Measurements from ENCODE around the gene PSEN1.

GRCh38 chr14:73220634-73221033 is 84.3 kb downstream of the PSEN1 start:
- no peak for TF ChIP-seq FOS (IDR thresholded peaks at IDR 0.05; ENCODE audit: borderline replicate concordance, insufficient read depth, low read length)
- TF ChIP-seq, protein P1, sequence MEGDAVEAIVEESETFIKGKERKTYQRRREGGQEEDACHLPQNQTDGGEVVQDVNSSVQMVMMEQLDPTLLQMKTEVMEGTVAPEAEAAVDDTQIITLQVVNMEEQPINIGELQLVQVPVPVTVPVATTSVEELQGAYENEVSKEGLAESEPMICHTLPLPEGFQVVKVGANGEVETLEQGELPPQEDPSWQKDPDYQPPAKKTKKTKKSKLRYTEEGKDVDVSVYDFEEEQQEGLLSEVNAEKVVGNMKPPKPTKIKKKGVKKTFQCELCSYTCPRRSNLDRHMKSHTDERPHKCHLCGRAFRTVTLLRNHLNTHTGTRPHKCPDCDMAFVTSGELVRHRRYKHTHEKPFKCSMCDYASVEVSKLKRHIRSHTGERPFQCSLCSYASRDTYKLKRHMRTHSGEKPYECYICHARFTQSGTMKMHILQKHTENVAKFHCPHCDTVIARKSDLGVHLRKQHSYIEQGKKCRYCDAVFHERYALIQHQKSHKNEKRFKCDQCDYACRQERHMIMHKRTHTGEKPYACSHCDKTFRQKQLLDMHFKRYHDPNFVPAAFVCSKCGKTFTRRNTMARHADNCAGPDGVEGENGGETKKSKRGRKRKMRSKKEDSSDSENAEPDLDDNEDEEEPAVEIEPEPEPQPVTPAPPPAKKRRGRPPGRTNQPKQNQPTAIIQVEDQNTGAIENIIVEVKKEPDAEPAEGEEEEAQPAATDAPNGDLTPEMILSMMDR (IDR thresholded peaks at IDR 0.05; ENCODE audit: extremely low read depth in 1 of 2, insufficient read depth in 1 of 2, low read depth in 1 of 2, low read length in 2 of 2) = no peak
- no peak for TF ChIP-seq POLR2A (IDR thresholded peaks at IDR 0.05; ENCODE audit: low read depth, low read length)
- TF ChIP-seq POLR2AphosphoS5 (IDR thresholded peaks at IDR 0.05; ENCODE audit: insufficient read depth, low read depth, low read length) = no peak
- no peak for TF ChIP-seq GATA2 (IDR thresholded peaks at IDR 0.05; ENCODE audit: insufficient read depth, insufficient read length, low read depth, low read length)

Data from endothelial cell of umbilical vein (primary cell).